GM19023 (cell line): Measurements from ENCODE around the gene GAR1.
"Not testable (repeated sequence)": the region's sequence is repeated elsewhere in the genome, so short reads cannot be mapped to it uniquely, and the experiment has no call there.

ENCODE experiments used
- ATAC-seq: cut with Tn5 transposase; IDR thresholded peaks from one replicate; pipeline ENCODE4 v1.9.1; 2021; ENCODE audit warnings: mild to moderate bottlenecking, moderate library complexity; ENCODE audit not compliant: unreplicated experiment

GAR1 gene

DNA sequence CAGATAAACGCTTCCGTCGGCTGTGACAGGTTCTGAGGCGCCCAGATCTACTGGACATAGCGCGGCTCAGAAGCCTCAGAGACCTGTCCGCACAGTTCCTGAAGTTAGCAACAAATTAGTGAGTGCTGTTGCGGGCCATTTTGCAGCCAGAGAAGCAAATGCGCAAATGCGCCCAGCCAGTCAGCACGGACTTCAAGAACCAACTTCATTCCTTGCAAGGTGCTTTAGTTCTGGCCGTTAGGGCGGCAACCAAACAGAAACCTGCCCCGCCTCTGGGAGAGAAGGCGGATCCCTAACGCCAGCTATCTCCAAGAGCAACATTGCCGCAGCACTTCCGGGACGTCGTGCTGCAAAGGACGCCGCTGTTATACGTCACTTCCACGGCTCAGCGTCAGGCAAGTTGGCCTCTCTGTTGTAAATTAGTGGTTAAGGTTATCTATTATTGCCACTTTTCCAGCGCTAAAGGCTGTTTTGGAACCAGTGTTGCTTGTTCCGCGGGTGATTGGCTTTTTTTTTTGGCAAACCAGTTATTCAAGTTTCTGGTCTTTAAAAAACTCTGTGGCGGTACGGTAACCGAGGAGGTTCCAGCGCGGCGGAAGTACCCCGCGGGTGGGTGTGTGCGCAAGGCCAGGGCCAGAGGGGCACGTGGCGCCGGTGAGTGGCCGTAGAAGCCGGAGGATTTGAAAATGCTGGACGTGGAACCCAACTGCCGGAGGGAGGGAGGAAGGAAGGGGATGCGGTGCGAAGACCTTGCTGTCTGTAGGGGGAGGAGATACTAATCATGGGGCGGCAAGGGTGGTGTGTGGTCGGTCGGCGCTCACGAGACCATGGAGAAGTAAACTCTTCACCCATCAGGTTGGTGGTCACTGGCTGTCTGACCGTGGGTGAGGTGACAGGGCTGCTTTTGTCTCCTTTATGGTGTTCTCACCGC is at the start of gene GAR1:
TSS of gene GAR1 (plus strand) at position 612 of the 931 bp plus-strand sequence. CDS start 403 bp downstream, outside the sequence.
- ATAC-seq = peak; percentile 99

DNA sequence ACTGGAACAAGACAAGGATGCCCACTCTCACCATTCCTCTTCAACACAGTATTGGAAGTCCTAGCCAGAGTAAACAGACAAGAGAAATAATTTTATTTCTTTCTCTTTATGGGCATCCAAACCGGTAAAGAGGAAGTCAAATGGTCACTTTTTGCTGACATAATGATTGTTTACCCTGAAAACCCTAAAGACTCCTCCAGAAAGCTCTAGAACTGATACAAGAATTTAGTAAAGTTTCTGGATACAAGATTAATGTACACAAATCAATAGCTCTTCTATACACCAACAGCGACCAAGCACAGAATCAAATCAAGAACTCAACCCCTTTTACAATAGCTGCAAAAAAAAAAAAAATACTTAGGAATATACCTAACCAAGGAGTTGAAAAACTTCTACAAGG is 33.5 kb upstream of the GAR1 start:
- ATAC-seq = not testable (repeated sequence)

DNA sequence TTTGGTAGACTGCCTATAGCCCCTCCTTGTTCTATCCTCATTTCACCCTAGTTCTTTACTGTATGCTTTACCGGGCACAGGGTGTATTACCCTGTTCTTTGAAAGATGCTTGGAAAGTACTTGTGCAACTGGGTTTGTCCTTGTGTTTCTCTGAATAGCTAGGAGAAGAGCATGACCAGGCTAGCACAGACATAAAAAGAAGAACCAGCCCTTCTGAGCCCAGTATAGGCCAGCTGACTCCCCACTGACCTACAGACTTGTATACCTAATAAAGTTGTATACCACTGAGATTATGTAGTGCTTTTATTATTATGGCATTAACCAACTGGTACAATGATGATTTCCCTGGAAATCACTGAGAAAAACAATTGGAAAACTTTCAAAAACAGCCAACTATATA is 28.7 kb upstream of the GAR1 start:
- no peak for ATAC-seq

DNA sequence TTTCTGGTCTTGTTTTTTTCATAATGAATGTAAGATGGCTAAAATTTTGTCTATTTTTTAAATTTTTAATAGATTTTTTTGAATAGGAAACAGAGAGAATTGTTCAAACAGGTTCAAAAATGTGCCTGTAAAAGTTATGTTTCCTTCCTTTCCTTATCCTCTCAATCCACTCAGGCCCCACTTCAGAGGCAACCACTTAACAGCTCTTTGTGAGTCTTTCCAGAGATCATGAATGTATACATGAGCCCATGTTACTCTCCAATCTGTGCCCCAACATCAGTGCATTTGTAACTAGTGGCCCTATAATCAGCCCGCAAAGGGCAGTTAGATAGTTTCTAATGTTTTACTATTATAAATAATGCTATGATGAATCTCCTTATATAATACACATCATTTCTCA is 27.8 kb upstream of the GAR1 start:
- no peak for ATAC-seq

DNA sequence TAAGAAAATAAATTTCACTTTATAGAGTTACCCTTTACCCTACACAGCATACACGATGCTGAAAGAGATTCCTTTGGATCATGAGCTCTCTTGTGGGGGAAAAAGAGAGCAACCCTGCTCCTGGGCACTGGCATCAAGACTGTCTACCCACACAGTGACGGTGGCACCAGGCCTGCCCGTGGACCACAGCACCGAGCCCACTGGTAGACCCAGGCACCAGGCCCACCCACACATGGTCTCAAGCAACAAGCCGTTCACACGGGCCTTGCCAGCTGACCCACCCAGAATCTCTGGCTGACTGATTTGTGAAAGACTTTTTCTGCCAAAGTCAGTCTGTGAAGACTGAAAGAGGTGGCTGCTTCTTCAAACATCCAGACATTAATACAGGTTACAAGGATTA is 20.5 kb upstream of the GAR1 start:
- ATAC-seq = no peak

DNA sequence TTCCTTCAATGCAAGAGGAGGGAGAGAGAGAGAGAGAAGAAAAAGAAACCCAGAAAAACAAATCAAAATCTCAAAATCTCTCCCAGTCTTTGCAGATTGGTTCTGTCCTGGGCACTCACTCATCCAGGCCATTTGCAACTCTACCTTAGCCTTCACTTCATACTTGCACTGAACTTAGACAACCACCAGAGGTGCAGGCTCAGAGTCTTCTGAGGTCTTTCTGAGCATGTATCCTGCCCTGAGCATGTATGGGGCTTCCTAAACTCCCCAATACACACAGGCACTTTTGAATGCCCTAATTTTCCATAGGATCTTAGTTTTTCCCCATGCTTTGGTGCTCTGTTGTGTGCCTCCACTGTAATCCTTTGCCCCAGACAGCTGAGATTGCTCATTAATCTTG is 16.7 kb upstream of the GAR1 start:
- no peak for ATAC-seq

DNA sequence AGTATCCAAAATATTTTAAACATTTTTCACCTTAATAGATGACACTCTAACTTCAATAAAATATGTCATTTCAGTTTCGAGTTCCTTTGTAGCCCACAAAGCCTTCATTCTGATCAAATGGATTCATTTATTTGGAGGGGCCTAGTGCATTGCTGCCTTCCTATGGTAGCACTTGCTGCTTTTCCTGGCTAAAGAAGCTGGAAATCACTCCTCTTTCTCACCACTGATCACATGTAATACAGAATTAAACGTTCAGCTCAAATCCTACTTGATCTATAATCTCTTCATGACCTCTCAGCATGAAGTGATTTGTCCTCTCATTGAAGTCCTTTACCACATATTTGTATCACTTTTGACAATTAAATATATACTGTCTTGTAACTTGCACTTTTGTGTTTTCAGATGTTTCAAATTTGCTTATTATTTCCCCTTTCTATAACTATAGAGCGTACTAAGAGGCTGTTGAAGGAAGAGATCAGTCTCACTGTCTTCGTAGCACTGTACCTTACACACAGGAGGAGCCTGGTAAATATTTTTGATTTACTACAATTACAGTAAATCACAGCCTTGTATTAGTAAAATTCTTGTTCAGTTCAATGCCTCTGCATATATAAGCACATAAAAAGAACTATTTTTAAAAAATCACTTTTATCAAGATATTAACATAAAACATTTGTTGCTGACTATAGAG is 14.3 kb upstream of the GAR1 start:
- ATAC-seq = no peak

DNA sequence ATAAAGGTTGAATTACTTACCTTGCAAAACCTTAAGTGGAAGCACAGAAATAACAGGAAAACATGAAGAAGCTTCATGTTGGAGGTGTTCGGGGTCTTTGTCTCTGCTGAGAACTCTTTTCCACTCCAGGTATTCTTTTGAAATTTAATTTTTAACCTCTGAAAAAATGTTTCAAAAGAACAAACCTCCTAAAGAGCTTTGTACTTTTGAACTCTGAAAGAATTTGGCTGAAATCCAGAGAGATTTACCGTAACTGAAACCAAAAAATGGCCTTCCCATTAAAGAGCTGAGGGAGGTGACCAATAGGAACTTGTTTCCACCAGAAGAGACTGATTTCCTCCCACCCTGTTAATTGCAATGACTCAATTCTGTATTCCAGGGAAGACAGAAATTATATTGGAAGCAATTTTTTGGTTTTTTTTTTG is 13.7 kb upstream of the GAR1 start, which contains the start of gene CFI:
TSS of gene CFI (minus strand) at position 105 of the 425 bp plus-strand sequence. CDS start at position 77, 28 bp downstream.
- no peak for ATAC-seq

DNA sequence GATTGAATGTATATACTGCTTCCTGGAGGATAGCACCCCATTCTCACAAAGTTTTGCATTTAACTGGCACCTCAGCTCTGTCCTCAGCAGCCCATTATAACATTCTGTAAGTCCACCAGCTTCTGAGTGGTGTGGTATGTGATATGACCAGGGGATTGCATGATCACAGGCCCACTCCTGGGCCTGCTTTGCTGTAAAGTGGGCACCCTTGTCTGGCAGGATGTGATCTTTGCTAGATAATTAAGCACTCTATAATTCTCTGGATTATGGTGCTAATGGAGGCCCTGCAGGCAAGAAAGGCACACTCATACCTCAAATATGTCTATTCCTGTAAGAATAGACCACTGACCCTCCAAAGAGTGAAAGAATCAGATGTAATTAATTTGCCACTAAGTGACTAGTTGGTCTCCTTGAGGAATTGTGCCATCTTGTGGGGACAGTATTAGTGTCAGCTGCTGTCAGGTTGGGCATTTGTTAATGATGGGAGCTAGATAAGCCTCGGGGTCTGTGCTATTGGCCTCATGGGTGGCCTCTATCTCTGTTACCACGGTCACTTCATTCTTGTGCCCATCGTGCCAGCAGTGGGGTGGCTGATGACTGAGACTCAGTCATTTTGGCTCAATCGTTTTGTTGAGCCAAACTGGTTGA is 11.5 kb upstream of the GAR1 start:
- peak; percentile 64 for ATAC-seq

DNA sequence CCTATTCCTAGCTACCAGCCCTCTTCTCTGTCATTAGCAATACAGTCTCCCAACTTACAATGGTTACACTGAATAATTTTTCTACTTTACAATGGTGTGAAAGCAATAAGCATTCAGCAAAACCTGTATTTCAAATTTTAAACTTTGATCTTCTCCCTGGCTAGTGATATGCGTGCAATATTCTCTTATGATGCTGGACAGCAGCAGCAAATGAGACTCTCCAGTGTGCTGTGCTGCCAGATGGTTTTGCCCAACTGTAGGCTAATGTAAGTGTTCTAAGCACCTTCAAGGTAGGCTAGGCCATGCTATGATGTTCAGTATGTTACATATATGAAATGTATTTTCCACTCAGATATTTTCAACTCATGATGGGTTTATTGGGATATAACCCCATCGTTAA is 5.9 kb upstream of the GAR1 start:
- no peak for ATAC-seq

DNA sequence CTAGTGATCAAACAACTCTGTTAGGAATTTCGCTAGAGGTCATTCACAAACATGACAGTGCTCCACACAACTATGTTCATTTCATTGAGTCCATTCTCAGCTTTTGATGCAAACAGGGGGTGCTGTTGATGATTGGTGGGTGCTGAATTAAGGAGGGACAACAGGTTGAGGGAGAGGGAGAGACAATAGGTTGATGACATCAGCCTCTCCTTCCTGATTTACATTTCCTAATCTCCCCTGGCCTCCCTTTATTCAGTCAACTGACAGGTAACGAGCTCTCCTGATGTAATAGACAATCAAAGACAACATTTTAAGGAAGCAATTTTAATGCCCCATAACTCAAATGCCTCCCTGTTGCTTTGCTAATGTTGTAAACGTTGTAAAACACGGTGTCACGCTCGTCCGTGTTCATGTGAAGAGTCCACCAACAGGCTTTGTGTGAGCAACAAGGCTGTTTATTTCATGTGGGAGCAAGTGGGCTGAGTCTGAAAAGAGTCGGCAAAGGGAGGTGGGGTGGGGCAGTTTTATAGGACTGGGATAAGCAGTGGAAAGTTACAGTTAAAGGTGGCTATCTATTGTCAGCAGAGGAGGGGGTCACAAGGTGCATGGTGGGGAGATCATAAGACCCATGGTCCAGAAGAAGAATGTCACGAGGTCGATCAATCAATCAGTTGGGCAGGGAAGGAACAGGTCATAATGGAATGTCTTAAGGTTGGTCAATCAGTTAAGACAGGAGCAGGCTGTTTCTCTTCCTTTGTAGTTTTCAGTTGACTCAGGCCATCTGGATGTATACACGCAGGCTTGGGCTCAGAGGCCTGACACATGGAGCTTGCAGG is 4.8 kb upstream of the GAR1 start:
- no peak for ATAC-seq

DNA sequence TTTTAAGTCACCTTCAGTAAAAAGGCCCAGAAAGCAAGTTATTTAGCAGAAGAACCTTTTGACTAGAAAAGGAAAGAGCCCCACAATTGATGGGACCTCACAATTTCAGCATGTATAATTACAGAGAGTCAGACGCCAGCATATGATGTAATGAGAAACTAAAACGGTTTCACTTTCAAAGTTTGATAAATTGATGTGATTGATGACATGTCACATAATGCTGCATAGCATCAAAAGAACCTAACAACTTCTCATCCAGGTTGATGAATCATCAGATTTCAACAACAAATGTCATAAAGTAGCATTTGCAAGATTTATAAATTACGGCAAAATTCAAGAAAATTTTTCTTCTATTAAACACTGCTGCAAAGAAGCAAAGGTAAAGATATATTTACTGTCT is 3.9 kb upstream of the GAR1 start:
- ATAC-seq = no peak

DNA sequence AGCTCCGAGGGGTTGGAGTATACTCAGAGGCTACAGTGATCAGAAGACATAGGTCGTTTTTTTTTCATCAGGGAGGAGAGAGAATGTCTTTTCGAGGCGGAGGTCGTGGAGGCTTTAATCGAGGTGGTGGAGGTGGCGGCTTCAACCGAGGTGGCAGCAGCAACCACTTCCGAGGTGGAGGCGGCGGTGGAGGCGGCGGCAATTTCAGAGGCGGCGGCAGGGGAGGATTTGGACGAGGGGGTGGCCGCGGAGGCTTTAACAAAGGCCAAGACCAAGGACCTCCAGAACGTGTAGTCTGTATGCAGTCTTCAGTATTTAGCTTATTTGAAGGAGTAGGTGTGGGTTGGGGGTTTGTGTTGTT is 500 bp downstream of the GAR1 start:
- no peak for ATAC-seq

DNA sequence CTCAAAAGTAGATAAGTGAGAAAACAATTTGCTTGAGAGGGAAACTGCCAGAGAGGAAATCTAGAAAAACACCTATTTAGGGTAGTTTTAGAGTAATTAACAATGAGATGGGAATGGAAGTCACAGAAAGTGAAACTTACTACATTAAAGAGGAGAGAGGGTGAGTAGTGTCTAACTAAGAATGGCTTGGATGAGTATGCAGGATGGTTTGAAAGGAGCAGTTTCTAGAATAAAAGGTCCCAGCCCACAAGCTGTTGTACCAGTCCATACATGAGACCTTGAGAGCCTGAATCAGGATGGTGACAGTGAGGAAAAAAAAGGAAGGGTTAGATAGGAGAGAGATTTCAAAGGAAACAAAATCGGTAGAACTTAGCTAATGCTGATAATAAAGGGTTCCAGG is 1.3 kb downstream of the GAR1 start:
- ATAC-seq = no peak

DNA sequence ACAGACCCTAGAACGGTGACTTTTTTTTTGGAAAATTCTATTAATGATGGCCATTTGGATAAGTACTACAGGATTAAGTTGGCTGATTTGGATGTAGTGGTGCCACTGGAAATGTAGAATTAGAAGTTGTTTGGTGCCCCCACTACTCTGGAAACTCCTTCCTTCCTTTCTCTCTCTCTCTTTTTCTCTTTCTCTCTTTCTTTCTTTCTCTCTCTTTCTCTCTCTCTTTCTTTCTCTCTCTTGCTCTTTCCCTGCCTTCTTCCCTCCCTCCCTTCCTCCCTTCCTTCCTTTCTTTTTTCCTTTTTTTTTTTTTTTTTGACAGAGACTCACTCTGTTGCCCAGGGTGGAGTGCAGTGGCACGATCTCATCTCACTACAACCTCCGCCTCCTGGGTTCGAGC is 2.7 kb downstream of the GAR1 start:
- ATAC-seq = no peak

DNA sequence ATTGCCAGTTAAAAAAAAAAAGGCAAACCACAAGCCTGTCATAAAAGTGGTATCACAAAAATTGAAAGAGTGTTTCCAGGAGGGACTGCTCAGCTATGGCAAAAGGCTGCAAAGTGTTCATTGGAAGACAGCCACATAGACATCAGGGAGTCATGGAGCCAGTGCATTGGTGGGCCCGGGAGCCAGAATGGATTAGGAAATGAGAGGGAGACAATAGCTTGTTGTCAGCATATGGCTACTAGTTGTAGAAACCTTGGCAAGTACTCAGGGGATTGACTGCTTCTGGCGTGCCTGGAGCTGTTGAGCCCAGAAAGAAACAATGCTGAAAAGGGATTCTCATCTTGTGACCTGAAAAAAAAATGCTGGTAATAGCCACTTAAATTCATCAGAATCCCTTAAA is 5.0 kb downstream of the GAR1 start:
- no peak for ATAC-seq

DNA sequence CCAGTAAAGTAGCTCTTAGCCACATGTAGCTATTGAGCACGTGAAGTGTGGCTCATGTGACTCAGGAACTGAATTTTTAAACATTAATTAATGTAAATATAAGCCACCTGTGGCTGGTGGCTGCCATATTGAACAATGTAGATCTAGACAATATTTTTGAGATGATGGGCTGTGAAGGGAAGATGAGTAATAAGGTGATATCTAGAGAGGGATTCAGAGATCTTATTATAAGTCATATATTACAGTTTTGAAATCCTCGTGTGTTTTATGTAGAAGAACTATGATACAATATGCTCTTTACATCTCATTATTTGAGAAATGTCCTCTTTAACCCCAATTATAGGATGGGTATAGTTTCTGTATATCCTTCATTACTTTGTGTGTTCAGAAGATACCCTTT is 5.6 kb downstream of the GAR1 start:
- no peak for ATAC-seq

DNA sequence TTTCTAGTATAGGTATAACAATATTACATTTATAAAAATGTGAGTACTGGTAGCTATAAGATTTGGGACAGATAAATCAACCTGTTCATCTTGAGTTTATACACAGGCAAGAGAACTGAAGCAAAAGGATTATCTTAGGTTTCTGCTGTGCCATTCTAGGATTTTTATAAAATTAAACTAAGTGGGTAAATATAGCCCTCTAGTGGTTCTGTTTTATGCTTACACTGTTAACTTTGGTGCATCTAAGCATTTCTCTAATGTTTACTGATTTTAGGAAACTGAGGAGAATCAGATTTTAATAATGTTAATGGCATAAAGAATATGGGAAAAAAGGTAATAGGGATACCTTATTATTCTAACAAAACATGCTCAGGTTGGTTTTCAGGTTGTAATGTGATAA is 11.2 kb downstream of the GAR1 start:
- no peak for ATAC-seq

DNA sequence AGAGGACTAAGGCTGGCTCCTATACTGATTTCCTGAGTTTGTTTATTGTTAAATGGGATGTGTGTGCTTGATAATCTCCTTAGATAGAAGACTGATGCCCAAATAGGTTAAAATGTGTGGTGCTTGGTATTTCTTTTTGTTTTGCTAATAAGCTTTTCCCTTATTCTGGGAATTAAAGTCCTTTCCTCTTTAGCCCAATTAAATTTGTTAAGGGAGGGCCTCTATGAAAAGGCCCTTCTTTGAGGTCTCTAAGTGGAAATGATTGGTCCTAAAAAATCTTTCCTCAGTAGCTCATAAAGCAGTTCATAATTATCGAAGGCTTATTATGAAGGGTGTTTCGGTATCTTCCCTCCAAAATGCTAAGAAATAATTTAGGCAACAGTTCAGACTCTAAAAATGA is 12.1 kb downstream of the GAR1 start, which contains the start of gene RRH:
TSS of gene RRH (plus strand) at position 301 of the 400 bp plus-strand sequence. CDS start at position 357, 56 bp downstream.
- no peak for ATAC-seq

DNA sequence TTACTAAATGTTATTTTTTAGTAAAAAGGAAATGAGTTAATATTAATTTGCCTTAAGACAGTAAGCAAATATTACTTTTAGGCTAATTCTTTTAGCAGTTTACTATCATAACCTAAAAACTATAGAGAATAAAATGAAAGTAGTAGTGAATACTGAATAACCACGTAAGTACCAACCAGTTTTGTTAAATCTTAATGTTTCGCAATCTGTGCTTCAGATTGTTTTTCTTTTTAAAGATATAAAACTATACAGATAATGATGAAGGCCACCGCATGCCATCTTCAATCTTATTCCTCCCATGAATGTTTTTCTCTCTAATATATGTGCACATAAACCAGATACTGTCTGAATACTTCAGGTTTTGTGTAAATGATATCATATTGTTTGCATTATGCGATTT is 18.2 kb downstream of the GAR1 start:
- ATAC-seq = no peak

DNA sequence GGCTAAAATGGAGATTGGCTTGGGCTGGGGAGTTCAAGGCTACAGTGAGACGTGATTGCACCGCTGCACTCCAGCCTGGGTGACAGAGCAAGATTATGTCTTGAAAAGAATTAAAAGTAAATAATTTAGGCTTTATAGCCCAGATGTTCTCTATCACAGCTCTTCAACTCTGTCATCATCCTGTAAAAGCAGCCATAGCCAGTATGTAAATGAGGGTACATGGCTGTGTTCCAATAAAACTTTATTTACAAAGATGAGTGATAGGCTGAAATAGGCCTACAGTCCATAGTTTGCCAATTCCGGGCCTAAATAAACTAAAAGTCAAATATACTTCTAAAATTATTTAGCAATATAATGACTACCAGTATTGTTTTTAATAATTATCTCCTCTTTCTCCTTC is 21.4 kb downstream of the GAR1 start:
- no peak for ATAC-seq
